ENCODE data around the gene TRPV2. TPM values are rescaled to one million over a fixed set of nuclear protein-coding genes. Genes with fewer than 3 reads are reported as not detected.
A peak's percentile ranks its signal among the peaks of the same experiment; 100 is the strongest.

Gene TRPV2
- total and polyA plus RNA-seq, 9 of the 15 experiments (the other 6 are each of a cell fraction or from before 2014, with no cell fraction given) = 10.0 to 97.5 (median 30.3) TPM

GRCh38 chr17:16371742-16372141 is 43.6 kb upstream of the TRPV2 start:
- Histone ChIP-seq H3K4me2 (ENCODE audit: insufficient read depth, low read length) (no peak overlapping the region), H4K20me1 (replicated peaks; ENCODE audit: control insufficient read depth, insufficient read depth, low read length) (no peaks in the 10 kb centered on the region), H3K36me3 (ENCODE audit: control insufficient read depth, insufficient read depth, low read length) (no peaks in the 10 kb centered on the region), H3K9me3 (replicated peaks; ENCODE audit: control insufficient read depth, insufficient read depth, low read depth, low read length) (no peaks in the 10 kb centered on the region), H3K27ac (ENCODE audit: extremely low read depth, low read depth, low read length) (no peak overlapping the region), H3K9ac (ENCODE audit: insufficient read depth in 1 of 2, low read depth in 2 of 2, low read length in 2 of 2) (no peak overlapping the region), H3K27me3 (ENCODE audit: control insufficient read depth in 2 of 2, insufficient read depth in 2 of 2, low read length in 2 of 2) (no peaks in the 10 kb centered on the region), H3K9me1 (ENCODE audit: control insufficient read depth, insufficient read depth, low read length) (no peaks in the 10 kb centered on the region), H2AFZ (ENCODE audit: low read depth, low read length) (no peak overlapping the region), H3K4me3 (no peak overlapping the region), H3K4me1 (replicated peaks in 1 of 2; ENCODE audit: control insufficient read depth in 2 of 2, insufficient read depth in 2 of 2, low read length in 2 of 2) (no peaks in the 10 kb centered on the region), H3K79me2 (ENCODE audit: control insufficient read depth, insufficient read depth, low read length) (no peaks in the 10 kb centered on the region)
- ChIA-PET POLR2A (interaction anchor here (1.0 to 1.1 kb wide), 2 partner anchors 9 to 14 kb away, joined by 3 read pairs; partner anchors contain the start of gene UBB), CTCF (ENCODE audit: low intra/inter-chr PET ratio) (no interaction called here)
- FAIRE-seq (no peak), DNase-seq (ENCODE audit: extremely low read depth in 1 of 4, low spot score in 3 of 4) (no peak), ATAC-seq (no peak)
- no TSS peak for BruUV-seq (replicated peaks)
- in situ Hi-C loops (cut with MboI) = no loop called here
- intact Hi-C loops (cut with micrococcal nuclease) = no loop called here
- 88% methylated on average over 5 of the region's 5 CpGs for WGBS (ENCODE audit: insufficient coverage, low coverage, missing lambda C conversion rate)
- TF ChIP-seq ATF3 (IDR thresholded peaks at IDR 0.05) (0 out of 2 replicates have a peak, but pooled peaks have one; percentile 28), ATF3 (CRISPR knock-in tag; conservative IDR thresholded peaks at IDR 0.05) (no peak), COPS2 (conservative IDR thresholded peaks at IDR 0.05) (no peak), HDAC1 (IDR thresholded peaks at IDR 0.05) (no peak), ZNF589 (CRISPR knock-in tag; IDR thresholded peaks at IDR 0.05; ENCODE audit: low read depth) (no peak), RBM15 (IDR thresholded peaks at IDR 0.05; ENCODE audit: insufficient read depth, low read length) (no peak), VEZF1 (CRISPR knock-in tag; IDR thresholded peaks at IDR 0.05) (no peak), PYGO2 (tag; IDR thresholded peaks at IDR 0.05) (no peak), HBP1 (CRISPR knock-in tag; IDR thresholded peaks at IDR 0.05) (no peak), SMAD4 (CRISPR knock-in tag; conservative IDR thresholded peaks at IDR 0.05) (no peak), ZNF143 (CRISPR knock-in tag; IDR thresholded peaks at IDR 0.05) (no peak), STAT6 (CRISPR knock-in tag; IDR thresholded peaks at IDR 0.05) (no peak), ARHGAP35 (IDR thresholded peaks at IDR 0.05; ENCODE audit: partially characterized antibody) (no peak), CREB1 (IDR thresholded peaks at IDR 0.05) (no peak), CREB1 (CRISPR knock-in tag; IDR thresholded peaks at IDR 0.05) (no peak), YY1 (IDR thresholded peaks at IDR 0.05; ENCODE audit: borderline replicate concordance in 1 of 3, control insufficient read depth in 1 of 3, extremely low read depth in 1 of 3, insufficient read depth in 3 of 3, insufficient read length in 1 of 3, insufficient replicate concordance in 2 of 3, low read depth in 1 of 3, low read length in 2 of 3) (no peak), MAFG (tag; conservative IDR thresholded peaks at IDR 0.05) (no peak)
